Measurements from ENCODE around the gene TEC.
"Not testable (repeated sequence)": the region's sequence is repeated elsewhere in the genome, so short reads cannot be mapped to it uniquely, and the experiment has no call there.

Gene TEC

DNA sequence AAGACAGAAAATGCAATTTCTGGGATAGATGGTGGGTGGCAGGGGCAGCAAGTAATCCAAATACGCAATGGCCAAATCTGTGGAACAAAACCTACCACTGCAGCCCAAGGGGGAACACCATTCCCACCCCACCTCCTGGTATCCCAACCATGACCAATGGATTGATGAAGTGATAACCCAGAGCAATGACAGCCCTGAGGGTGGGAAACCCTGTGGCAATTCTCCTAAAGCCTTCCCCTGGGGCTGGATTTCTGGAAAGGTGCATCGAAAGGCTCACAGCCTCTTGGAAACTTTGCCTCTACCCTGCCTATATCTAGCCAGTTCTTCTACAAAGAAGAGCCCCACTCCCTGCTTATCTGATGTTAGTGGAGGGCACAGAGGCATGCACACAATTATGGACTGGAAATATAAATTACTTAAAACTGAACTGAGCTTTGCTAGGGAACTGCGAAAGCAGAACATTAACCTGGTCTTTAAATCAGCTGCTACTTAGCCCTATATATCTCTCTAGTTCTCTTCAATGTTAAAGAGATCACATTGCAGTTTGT, 75.6 kb downstream of the TEC start:
- DNase-seq: no peak

DNA sequence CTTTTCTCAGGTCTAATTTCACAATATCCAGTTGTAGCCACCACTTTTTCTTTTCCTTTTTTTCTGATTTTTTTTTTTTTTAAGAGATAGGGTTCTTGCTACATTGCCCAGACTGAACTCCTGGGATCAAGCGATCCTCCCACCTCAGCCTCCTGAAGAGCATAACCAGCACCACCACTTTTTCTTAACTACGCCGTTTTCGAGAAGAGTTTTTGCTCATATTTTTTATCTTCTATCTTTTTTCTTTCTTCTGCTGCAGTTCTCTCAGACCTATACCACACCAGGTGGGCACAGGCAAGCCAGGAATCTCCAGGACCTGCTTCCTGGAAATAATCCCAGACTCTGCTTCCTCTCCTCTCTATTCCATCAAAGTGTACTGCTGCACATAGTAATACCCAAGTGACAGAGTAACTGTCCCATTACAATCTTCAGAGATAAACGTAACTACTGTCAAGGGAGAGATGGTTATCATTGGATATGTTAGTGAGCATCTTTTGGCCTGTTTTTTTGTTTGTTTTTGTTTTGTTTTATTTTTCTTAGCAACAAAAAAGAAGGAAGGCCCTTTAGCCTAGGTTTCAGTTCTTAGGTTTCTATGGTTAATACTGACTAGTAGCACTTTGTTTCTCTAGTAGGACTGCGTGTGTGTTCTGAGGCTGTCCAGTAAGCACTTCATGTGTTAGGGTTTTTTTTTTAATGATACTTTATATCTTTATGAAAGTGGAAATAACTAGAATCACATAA, 76.4 kb downstream of the TEC start:
- no peak for DNase-seq

DNA sequence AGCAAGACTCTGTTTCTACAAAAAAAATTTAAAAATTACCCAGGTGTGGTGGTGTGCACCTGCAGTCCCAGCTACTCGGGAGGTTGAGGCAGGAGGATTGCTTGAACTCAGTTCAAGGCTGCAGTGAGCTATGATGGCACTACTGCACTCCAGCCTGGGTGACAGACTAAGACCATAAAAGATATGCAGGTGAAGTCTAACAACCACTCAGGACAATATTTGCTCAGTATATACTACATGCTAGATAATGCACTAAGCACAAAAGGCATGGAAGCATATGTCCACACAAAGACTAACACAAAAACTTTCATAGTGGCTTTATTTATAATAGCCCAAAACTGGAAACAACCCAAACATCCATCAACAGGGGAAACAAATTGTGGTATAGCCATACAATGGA, 77.9 kb downstream of the TEC start:
- no peak for DNase-seq

DNA sequence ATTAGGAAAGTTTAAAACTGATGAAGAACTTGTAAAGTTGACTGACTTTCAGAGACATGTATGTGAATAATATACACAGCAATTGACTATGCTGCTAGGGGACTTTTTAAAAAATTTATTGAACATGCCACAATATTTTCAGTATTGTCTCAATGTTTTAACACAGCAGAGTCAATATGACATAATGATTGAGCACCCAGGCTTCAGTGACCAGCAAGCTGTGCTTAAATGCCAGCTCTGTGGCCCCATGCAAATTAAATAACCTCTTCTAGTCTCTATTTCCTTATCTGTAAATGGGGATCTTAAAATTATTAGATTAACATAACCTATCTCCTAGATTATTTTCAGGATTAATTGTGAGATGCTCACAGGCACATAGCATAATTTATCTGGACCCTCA, 78.8 kb downstream of the TEC start:
- no peak for DNase-seq

DNA sequence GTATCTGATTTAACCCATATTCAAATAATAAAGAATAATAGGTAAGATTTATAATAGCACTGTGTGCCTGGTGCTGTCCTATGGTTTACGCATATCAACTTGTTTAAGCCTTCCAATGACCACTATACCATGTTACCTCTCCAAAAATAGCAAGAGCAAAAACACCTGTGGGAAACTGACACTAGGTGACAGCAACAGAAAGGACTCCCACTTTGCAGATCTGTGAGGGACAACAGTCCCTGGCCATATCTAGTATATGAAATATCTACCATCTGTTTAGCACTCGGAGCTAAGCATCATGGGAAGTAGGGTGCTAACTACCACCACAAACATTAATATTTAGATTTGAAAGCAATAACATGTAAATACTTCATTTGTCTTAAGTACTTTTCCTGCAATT, 79.9 kb downstream of the TEC start:
- DNase-seq: no peak

DNA sequence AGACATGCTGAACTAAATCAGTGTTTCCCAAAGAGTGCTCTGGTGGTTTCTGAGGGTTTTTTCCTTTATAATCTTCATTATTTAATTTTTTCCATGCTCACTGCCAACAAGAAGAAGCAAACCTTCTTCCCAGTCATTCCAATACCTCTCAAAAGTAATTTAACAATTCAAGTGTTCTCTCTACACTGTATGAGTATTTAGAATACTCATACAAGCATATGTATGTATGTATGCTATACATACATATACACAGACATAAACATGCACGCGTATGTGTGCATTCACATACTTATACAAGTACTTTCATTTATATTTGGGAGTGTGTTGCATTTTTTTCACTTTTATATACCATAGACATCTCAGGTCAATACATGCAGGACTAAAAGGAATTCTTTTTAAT, 81.2 kb downstream of the TEC start:
- no peak for DNase-seq

DNA sequence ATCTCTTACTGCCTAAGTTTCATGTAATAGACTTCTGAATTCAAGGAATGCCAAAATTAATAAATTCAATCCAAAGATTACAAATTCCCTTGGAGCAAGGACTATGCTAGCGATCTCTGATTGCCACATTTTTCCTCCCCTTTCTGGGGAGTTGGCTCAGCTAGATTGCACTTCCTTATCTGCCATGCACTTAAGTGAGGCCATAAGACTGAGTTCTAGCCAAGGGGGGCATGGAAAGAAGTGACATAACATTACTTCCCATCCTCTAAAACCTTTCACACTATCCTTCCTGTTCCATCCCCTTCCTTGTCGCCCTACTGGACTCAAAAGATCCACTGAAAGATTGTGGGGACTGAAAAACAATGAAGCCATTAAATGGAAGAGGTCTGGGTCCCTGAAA, 81.8 kb downstream of the TEC start:
- DNase-seq: peak; percentile 11

DNA sequence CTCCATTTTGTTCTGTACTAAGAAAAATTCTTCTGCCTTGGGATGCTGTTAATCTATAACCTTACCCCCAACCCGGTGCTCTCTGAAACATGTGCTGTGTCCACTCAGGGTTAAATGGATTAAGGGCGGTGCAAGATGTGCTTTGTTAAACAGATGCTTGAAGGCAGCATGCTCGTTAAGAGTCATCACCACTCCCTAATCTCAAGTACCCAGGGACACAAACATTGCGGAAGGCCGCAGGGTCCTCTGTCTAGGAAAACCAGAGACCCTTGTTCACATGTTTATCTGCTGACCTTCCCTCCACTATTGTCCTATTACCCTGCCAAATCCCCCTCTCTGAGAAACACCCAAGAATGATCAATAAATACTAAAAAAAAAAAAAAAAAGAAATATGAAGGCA, 82.6 kb downstream of the TEC start:
- not testable (repeated sequence) for DNase-seq

DNA sequence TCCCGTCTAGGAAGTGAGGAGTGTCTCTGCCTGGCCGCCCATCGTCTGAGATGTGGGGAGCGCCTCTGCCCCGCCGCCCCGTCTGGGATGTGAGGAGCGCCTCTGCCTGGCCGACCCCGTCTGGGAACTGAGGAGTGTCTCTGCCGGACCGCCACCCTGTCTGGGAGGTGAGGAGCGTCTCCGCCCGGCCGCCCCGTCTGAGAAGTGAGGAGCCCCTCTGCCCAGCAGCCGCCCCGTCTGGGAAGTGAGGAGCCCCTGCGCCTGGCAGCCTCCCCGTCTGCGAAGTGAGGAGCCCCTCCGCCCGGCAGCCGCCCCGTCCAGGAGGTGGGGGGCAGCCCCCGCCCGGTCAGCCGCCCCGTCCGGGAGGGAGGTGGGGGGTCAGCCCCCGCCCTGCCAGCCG, 83.2 kb downstream of the TEC start:
- DNase-seq: not testable (repeated sequence)

DNA sequence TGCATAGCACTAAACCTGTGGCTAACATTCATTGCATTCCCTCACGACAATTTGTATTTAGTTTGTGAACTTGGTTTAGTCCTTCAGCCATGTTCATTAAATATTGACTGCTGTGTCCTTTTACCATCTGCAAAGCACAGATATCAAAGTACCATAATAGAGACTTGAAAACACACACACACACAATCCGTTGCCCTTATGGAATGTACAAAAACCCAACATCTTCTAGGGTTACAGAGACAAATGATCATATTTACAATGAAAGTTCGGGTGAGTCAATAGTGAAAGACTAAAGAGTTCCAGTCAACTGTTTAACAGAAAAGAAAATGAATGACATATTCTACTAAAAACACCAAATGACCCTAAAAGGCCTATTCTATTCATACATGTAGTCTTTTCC, 84.8 kb downstream of the TEC start:
- DNase-seq: no peak

DNA sequence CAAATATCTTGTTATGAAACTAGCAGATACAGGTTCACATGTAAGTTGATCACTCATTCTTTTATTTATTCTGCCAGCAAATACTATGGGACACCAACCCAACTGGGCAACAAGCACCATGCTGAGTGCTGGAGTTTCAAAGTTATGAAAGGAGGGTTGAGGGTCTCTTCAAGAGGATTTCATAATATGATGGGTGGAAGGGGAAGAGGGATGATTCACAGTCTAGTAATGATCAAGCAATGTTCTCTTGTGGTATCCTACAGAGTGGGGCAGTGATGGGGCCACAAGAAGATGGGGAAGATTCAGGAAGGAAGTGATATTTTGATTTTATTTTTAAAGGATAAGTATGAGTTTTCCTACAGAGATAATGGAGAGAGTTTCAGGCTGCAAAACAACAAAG, 89.4 kb downstream of the TEC start:
- no peak for DNase-seq

DNA sequence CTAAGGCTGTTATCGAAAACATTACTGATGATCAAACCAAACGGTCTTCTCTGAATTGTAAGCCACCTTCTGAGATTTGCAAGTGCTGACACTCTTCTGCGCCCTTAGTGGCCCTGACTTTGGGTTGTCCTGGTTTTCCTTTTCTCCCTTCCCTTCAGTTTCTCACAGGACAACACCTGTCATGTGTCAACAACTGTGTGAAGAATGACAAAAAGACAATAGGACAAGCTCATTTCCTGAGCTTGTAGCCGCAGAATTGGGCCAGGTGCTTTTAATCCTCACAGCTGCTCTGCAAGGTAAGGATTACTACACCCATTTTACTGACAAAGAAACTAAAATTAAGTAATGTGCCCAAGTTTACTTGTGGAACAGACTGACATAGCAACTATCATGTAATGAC, 90.7 kb downstream of the TEC start:
- DNase-seq: no peak

DNA sequence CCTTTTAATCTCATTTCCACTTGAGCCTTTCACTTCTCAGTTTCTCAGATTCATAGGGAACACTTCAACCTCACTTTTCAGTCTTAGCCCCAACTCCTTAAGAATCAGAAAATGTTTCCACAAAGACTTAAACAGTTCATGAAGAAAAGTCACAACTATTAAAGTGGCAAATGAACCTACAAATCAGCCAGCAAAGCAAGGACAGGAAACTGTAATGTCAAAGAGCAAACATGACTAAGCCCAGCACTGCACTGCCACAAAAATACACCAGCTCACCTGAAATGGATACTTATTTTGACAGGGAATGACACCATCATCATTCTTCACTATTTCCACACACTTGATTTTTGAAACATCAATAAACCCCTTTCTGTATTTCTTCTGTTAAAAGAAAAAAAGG, 93.8 kb downstream of the TEC start:
- DNase-seq: no peak

DNA sequence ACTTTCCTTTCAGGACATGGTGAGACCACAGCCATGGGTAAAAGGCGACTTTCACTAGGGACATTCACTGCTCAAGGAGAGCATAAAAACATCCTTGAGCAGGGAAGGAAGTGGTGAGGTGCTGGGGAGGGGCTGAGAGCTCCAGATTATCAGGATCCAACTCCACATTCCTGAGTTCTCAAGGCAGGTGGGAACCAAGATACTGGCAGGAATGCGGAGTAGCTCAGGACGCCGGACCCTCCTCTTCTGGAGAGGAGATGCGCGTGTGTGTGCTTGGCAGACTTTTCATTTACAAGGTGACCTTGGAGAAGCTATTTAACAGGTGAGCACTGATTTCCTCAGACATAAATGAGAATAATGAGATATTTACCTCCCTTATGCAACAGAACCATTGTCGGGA, 94.3 kb downstream of the TEC start:
- no peak for DNase-seq

DNA sequence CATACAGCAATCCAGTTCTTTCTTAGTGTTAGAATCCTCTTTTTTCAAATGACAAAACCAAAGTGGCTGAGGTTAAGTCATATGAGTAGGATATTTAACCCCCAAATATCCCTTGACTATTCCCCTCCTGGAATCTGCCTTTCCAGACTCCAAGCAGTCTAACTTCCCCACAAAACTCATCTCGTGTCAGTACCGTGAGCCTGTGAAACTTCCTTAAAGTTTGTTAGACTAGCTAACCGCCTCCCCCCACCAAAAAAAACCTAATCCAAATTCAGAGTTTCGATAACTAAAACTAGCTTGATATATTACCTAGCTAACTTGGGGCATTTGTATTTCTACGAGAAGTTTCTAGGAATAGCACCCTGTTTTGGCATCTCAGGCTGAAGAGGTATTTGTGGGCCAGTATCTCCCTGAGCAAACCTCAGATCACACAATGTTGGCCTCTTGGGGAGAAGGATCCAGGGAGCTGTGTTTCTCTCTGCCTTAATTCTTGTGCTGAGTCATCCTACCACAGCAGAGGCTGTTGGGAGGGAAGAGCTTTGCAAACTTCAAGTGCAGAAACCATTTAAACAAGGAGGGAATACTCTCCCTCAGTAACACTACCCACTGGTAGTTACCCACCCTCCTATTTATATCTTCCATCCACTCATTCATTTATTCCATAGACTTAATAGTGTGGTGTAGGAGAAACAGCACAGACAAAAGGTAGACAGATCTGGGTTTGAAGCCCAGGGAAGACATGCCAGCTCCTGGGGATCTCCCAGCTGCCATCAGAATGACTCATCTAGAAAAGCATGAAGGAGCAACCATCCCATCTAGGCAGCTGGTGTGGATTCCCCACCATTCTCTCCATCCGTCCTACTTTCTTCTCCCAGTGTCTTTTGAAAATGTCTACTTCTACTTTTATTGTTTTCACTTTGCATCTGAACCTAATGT, 96.3 kb downstream of the TEC start:
- peak; percentile 30 for DNase-seq

DNA sequence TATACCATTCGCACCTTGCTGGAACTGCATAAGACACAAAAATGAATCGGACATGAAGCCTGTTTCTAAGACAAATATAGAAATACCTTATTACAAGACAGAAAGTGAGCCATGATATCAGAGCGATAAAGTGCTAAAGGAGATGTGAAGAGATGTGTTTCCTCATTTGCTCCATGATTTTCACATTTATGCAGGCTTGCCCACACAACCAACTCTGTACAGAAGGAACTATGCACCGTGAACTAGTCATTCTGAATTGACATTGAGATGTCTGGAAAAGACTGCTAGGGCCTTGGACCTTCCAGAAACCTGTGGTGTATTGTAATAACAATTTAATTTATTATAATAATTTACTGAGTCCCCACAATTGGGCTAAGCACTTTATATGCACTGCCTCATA, 97.0 kb downstream of the TEC start:
- DNase-seq: no peak

DNA sequence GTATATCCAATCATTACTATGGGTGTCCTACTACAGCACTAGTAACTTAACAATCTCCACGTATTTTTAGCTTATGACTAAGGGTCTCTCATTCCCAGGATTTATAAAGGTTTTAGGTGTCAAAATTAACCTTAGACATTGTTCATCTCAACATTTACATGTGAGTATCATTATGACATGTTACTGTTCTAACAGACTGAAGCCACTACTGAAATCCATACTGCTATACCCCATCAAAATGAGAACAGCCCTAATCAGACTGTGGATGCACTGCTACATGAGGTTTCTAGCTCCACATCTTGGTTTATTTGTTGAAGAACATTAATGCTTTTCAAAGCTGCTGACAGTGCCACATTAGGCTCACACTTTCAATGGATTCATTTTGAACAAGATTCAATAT, 100.0 kb downstream of the TEC start:
- DNase-seq: no peak

DNA sequence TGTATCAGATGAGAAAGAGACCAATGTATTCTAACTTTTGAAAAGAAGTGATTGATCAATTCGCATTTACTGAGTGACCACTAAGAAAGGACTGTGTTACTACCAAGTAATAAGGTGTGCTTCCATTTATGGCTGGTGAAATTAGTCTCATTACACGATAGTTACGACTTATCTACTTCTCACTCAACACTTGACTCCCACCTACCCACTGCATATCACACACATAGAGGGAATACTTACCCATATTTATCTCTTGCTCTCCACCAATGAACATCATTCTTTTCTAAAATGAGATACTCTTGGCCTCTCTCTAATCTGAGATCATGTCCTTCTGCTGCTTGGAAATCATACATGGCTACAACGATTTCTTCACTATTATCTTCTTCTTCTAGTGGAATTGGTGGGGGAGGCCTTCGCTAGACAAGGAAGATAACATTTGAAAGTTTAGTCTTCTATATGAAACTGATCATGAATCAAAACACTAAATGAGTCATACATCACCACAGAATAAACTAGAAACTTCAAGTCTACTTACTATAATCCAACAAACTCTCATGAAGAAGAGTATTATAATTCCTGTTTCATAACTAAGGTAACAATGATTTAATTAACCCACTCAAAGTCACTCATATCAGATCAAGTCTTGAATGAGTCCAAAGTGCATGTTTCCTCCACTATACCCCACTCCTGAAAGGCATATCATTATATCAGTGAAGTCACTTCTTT, 101.9 kb downstream of the TEC start:
- no peak for DNase-seq

DNA sequence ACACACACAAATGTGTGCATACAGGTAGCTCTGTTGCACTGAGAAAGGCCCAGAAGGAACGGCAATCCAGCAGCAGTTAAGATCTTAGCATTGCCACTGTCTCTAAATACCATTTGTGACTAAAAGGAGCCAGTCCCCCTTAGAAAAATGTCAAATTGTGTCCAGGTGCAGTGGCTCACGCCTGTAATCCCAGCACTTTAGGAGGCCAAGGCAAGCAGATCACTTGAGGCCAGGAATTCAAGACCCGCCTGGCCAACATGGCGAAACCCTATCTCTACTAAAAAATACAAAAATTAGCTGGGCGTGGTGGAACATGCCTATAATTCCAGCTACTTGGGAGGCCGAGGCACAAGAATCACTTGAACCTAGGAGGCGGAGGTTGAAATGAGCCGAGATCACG, 105.1 kb downstream of the TEC start:
- DNase-seq: not testable (repeated sequence)

DNA sequence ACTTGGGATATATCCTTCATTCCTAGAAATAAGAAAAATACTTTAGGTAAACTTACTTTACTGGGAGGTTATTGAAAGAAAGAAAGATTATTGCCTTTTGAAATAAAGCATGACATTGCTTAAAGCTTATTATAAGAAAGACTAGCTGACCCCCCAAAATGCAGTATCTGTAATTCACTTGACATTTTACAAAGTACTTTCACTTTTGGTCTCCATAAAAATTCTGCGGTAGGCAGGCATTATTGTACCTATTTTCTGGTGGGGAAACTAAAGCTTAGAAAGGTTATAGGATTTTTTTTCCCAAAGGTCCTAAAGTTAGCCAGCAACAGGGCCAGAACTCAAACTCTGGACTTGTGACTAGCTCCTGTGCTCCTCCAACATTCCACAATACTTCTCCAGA, 105.9 kb downstream of the TEC start:
- DNase-seq: no peak

DNA sequence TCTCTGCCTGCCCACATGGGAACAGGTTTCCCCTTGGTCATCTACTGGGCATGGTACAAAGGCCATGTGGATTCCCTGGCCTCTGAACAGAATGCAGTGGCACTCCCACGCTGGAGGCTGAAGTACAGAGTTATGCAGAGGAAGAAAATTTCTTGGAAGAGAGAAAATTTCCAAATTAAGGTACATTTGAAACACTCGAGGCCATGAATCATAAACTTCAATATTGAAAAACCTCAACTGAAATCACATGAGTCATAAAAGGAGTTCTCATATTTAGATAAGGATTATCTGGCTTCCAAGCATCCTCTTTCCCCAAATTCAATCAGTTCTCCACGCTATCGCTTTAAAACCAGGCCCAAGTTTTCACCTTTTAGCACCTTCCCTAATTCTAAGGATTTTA, 107.5 kb downstream of the TEC start:
- DNase-seq: no peak

DNA sequence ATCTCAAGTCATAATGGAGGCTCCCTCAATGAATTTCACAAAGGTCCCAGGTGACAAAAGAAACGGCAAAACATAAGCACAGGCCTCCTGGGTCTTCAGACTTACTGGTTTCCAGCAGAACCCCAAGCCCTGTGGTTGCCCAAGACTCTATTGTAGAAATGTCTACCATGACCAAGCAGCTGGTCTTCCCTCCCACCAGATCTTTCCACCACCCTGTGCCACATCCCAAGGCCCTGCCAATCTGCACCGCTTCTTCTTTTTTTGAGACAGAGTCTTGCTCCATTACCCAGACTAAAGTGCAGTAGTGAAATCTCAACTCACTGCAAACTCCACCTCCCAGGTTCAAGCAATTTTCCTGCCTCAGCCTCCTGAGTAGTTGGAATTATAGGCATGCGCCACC, 112.4 kb downstream of the TEC start:
- no peak for DNase-seq

DNA sequence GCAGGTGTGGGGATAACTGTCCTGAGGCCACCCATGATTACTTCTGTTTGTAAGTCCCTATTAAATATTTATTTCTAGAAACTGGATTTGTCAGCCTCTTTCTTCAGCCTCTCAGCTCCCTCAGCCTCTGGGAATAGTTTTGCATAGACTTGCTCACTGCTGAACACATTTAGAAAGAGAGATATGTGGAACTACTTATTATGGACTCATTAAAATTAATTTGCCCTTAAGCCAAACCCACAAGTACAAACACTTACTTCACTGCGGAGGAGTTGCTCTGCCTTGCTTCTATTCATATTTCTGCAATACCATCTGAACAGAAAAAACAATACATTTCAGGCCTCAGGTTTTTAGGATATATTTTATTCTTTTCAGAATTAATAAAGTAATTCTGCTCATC, 113.2 kb downstream of the TEC start:
- no peak for DNase-seq

Data from GF-D8 (cell line).